D341Med (cell line): Measurements from ENCODE around the gene PICK1.
"Not testable (repeated sequence)": the region's sequence is repeated elsewhere in the genome, so short reads cannot be mapped to it uniquely, and the experiment has no call there.

Experiments
- DNase-seq: peaks from one replicate; pipeline ENCODE4 v3.0.0; 2012; ENCODE audit warnings: low spot score

Gene PICK1

GRCh38 chr22:38030311-38031133 lies 26.7 kb upstream of the PICK1 start:
- no peak for DNase-seq

- DNase-seq: no peak
Measured at GRCh38 chr22:38031491-38031890, 25.7 kb upstream of the PICK1 start.

GRCh38 chr22:38032681-38033521 lies 24.3 kb upstream of the PICK1 start:
- no peak for DNase-seq

DNA sequence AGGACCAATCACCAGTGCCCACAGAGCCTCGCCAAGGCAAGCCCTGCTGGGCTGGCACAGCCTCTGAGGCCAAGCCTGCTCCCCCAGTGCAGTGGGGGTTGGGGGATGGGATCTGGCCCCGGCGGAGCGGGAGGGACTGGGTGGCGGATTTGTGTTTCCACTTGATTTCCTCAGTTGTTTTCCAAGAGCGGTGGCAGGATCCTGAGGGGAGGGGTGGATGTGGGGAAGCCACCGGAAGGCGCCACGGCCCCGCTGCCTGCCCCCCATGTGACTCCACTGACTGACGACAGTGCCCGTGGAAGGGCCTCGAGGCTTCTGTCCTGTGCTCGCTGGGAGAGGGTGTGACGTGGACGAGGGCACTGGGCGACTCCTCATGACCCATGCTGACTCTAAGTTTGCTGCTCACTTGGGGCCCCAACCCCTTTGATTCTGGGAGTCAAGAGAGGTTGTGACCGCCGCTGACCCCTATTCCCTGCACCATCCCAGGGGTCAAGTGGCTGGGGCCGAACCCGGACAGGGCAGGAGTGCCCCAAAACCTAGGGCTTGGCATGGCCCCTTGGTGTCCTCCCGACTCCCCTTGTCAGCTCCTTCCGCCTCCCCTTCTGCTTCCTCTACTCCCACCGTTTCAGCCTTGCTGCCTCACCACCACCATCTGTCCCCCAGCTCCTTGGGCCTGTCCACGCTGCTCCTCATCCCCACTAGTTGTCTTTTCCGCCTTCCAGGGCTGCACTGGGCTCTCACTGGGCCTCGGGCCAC lies 23.5 kb upstream of the PICK1 start:
- DNase-seq: no peak

DNA sequence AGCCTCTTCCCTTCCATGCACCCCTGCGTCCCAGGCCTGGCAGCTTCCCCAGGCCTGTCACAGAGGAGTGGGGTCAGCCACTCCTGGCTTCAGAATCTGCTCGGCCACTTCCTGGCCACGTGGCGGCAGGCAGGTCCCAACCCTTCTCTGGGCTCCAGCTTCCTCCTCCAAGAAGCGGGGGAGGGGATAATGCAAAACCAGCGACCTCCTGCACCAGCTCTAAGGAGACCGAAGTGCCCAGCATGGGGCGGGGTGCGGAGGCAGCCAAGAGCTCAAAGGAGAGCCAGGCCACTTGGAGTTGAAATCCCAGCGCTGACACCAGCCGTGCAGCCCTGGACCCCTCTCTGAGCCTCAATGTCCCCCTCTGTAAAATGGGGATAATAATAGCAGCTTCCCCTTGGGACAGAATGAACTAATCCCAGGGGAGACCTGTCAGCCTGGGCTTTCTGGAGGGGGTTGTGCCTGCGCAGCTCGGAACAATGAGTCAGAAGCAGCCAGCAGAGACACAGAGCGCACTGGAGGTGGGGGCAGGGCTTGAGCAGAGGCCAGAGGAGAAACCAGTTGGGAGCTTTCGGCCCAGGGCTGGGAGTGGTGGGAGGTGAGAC lies 22.8 kb upstream of the PICK1 start:
- no peak for DNase-seq

GRCh38 chr22:38034884-38035529 lies 22.2 kb upstream of the PICK1 start:
- no peak for DNase-seq

DNA sequence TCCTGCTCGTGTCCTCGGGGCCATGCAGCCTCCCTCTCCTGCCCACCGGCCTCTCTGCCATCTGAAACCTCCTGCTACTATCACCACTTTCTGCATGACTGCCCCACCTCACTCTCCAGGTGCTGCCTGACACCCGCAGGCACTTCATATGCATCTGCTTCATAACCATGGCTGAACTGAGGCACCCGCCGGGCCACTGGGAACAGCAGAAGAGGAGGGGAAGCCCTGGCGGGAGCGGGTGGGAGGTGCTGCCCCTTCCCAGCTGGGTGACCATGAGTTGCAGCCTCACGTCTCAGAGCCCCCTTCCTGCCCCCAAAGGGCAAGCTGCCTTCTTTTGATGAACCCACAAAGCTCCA lies 21.7 kb upstream of the PICK1 start:
- no peak for DNase-seq

- DNase-seq: no peak
Measured at GRCh38 chr22:38036392-38037062, 20.7 kb upstream of the PICK1 start.

GRCh38 chr22:38037367-38038150 lies 19.6 kb upstream of the PICK1 start:
- not testable (repeated sequence) for DNase-seq

- no peak for DNase-seq
Measured at GRCh38 chr22:38038426-38038825, 18.8 kb upstream of the PICK1 start.

- DNase-seq: no peak
Measured at GRCh38 chr22:38038890-38039812, 18.1 kb upstream of the PICK1 start.

DNA sequence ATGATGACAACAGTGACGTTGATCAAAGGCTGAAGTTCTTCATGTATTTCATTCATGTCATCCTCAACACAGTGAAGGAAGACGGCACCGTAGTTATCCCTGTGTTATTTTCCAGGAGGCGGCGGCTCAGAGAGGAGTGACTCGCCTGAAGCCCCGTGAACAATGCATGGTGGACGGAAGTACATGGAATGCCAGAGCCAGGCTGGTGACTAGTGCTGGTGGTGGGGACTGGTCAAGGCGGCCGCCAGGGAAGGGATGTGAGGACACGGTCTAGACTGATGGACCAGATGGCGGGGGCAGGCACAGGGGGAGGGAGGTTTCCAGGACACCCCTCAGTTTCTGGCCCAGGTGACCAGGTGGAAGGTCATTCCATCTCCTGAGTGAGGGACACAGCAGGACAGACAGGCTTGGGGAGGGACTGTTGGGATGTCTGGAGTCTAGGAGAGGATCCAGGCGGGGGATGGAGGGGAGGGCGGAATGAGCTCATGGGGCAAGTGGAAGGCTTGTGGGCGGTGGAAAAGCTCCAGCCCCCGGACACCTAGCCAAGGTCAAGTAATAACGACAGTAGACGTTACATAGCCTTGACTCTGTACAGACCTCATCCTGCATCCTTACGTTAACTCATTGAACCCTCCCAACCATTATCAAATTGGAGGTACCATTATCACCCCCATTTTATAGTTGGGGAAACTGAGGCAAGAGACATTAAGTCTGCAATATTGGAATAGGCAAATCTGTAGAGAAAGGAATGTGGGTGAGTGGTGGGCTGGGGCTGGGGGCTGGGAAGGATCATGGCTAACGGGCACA lies 16.0 kb upstream of the PICK1 start:
- no peak for DNase-seq

DNA sequence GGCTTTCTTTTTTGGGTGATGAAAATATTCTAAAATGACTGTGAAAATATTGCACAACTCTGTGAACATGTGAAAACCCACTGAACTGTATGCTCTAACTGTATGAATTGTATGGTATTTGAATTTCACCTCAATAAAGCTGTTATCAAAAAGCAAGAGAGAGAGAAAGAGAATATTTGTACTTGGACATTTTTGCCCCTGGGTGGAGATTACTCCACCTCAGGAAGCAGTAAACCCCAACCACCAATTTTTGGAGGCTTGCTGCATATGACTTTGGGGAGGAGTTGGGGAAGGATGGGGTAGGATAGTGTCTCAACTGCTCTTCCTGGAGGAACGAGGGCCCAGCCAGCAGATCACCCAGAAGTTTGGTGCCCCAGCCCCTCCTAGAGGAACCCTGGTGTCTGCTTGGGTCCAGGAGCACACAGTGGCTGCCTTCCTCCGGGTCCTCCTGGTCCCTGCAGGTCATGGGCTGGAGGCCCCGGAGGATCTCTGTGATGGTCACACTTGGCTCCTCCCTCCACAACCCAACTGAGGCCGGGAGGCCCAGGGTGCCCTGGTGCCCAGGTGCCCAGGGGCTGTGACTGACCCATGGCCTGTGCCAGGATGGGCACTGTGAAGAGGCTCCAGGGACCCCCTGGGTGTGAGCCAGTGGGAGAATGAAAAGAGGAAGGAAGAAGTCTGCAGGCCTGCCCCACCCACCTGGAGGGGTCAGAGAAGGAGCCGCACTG lies 15.3 kb upstream of the PICK1 start:
- no peak for DNase-seq

DNA sequence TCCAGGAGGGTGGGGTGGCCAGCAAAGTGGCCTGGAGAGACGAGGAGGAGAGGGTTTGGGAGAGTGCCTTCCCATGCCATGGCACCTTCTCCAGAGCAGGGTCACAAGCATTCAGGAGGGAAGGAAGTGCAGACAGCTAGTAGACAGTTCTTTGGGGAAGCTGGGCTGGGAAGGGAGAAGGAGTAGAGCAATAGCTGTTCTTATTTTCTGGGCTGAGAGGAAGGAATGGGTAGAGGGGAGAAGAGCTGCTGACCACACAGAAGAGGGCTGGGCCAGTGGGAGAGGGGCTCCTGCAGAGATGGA lies 14.8 kb upstream of the PICK1 start:
- no peak for DNase-seq

DNA sequence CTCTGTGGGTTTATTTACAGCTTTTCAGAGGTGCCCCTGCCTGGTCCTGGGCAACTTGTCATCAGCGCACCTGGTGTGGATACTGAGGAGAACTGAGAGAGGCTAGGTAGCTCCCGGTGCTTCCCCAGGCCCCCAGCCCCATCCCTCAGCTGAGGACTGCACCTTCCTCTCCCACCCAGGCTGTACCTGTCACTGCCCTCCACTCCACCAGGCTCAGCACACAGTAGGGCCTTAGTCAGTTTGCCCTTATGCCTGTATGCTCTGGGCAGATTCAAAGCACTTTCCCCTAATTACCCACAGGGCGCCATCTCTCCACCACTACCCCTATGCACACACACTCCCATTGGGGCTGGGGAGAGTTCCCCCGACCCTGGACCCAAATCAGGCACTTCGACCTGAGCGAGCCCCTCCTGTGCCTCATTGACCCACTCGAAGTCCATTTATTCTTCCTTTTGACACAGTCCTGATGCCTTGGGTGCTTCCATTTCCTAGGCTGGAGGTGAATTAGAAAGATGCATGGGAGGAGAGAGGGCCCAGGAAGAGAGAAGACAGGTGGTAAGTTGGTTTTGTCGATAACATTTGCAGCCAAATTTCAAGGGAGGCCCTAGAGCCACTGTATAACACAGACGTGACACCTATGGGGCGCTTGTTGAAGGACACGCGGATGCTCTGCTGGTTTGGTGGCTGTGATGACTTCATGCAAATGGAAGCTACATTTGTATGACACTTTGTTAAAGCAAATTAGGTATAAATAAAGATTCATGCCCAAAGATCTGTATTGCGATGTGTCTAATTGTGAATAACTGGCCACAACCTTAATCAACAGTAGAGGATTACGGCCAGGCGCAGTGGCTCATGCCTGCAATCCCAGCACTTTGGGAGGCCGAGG lies 13.8 kb upstream of the PICK1 start:
- DNase-seq: no peak

GRCh38 chr22:38046070-38046748 lies 11.0 kb upstream of the PICK1 start:
- DNase-seq: no peak
